GM19438 (cell line): ENCODE results near the gene LTO1.
"Not testable (repeated sequence)": the region's sequence is repeated elsewhere in the genome, so short reads cannot be mapped to it uniquely, and the experiment has no call there.

Experiments used
- ATAC-seq: cut with Tn5 transposase; IDR thresholded peaks from one replicate; pipeline ENCODE4 v1.9.1; 2021; ENCODE audit warnings: low read depth; ENCODE audit not compliant: unreplicated experiment

Gene LTO1

DNA sequence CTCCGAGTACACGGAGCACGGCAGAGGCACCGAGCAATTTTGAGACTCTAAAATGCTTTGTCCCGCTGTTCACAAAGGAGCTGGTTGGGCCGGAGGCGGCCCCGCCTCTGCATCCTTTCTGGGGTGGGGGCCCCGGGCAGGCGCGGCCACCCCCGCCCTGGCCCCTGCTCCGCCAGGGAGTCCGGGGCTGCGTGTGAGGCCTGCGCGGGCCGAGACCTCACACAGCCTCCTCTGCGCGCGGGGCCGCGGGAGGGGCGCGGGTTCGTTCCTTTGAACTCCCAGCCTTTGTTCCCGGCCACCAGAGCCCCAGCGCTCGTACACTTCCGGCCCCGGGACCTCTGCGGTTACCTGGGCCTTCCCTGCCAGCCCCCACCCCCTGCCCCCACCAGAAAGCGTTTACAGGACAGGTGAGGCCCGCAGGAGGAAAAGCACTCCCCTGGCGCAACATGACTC lies 27.1 kb upstream of the LTO1 start:
- no peak for ATAC-seq

GRCh38 chr11:69700278-69701140 lies 25.4 kb upstream of the LTO1 start:
- no peak for ATAC-seq

DNA sequence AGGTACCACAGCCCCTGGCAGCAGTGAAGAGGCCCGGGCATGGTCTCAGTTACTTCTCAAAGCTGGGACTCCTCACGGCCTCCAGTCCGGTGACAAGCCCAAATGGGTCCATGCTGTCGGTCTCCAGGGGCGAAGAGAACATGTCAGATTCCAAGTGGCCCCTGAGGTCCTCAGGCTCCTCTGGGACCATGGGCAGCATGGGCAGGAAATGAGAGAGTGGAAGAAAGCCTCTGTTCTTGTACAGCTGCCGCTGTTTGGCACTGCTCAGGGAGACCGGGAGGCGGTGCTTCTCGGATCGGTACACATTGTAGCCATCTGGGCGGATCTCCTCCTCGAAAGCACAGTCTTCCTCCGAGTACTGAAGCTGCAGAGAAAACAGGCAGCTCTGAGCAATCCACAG lies 24.1 kb upstream of the LTO1 start:
- ATAC-seq: no peak

DNA sequence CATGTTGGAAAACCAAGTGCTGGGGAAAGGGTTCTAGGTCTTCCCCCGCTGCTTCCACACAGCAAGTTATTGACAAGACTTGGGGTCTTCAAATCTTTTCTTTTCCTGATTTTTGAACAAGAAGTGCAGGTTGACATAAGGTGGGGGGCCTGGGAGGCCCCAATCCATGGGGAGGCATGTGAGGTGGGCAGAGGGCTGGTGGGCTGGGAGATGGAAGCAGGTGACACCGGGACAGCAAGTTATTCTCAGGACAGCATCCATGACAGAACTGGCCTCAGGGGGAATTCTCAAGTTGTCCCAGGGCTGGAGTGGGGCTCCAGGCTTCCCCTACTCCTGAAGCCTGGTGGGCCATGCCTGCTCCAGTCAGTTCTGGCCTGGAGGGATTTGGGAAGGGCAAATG lies 23.2 kb upstream of the LTO1 start:
- no peak for ATAC-seq

DNA sequence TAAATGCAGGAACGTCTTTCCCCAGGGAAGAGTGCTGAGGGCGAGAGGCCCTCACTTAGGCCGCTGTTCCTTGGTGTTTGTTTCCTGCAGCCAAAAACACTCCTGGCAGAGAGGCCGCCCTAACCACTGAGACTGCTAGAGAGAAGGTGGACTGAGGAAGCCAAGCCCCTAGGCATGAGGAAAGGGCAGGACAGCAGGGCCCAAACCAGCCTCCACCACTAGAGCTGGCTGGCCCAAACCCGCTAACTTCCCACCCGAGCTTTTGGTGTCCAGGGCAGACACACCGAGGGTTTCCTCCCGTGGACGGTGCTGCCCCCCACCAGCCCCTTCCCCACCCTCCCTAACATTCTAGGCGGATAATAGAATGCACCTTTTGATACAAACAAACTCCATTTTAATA lies 22.7 kb upstream of the LTO1 start:
- no peak for ATAC-seq

DNA sequence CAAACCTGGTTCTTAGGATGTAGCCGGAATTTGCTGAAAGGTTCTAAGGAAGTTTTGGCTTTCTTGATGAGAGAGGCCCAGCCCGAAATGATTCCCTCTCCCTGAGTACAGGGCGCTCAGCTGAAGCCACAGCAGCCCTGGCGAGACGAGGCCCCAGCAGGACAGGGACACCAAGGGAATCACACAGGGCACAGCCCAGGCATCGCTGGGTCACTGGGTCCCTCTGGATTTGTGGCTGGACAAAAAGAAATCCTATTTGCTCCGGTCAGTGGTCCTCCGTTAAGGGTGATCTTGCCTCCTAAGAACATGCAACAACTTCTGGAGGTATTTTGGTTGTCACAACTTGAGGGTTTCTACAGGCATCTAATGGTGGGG lies 22.3 kb upstream of the LTO1 start:
- ATAC-seq: no peak

DNA sequence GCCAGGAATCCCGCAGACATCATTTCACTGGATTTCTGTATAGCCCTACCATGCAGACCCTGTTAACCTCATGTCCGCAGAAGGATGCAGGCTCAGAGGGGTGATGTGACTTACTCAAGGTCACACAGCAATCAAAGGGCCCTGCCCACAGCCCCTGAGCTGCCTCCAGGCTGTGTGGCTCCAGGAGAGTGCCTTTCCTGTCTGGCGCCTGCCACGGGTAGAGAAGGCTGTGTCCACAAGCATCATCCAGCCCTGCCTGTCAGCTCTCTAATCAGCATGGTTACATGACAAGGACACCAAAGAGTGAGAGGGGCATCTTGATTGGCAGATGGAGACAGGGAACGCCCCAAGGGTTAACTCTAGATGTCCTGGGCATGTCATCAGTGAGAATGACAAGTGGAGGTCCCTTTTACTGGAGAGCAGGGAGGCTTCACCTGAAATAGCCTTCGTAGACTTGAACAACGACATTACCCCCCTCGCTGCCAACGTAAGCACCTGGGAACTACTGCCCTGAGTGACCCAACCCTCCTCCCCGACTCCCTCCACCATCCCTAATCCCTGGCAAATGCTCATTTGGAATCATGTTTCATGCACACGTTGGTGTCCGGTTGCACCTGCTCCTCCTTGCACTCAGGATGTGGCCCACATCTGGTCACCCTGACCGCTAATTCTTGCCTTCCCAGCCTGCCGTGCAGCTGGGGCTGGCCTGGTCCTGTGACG lies 21.8 kb upstream of the LTO1 start:
- ATAC-seq: no peak

GRCh38 chr11:69695995-69696394 lies 20.8 kb upstream of the LTO1 start:
- ATAC-seq: not testable (repeated sequence)

- ATAC-seq: no peak
Measured at GRCh38 chr11:69695581-69695980, 20.4 kb upstream of the LTO1 start.

GRCh38 chr11:69694781-69695180 lies 19.6 kb upstream of the LTO1 start:
- no peak for ATAC-seq

- ATAC-seq: no peak
Measured at GRCh38 chr11:69692422-69692821, 17.3 kb upstream of the LTO1 start.

- ATAC-seq: no peak
Measured at GRCh38 chr11:69691463-69691862, 16.3 kb upstream of the LTO1 start.

DNA sequence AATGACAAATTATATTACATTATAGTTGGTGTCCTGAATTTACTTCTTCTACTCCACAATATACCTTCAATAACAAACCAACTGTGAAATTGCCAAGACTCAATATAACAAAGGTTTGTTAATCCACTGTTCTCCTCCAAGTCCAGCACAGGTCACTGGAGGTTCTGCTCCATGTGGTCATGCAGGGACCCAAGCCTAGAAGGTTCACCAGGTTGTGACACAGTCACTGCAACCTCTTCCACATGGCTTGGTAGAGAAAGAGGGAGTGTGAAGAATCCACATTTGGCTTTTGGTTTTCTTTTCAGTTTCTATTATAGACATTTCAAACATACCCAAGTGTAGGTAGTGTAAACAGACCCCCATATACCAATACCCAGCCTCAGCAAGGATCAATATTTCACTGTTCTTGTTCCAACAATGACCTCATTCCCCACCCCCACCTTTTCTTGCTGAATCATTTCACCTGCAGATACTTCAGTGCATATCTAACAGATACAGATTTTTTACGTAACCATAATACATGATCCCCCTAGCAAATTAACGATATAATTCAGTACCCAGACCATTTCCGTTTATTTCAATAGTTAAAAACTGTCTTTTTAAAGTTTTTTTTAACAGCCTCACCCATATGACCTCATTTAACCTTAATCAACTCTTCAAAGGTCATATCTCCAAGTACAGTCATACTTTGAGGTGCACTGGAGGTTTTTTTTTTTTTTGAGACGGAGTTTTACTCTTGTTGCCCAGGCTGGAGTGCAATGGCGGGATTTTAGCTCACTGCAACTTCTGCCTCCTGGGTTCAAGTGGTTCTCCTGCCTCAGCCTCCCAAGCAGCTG lies 14.5 kb upstream of the LTO1 start:
- no peak for ATAC-seq

GRCh38 chr11:69687969-69688771 lies 13.0 kb upstream of the LTO1 start:
- ATAC-seq: not testable (repeated sequence)

DNA sequence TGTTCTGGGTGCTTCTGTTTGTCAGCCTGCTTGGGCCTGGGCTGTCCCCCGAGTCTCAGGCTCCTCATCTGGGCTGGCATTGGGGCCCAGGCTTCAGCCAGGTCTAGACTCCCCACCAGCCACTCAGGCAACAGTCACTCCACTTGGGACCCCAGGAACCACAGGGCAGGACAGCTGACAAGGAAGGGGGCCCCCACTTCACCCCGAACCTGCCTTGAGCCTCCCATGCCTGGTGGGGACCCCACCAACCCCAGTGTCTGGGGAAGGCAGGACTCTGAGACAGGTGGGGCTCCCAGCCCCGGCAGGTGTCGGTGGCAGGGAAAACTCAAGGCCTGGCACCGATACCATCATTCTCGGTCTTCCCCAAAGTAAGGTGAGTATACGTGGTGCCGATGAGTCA lies 11.7 kb upstream of the LTO1 start:
- no peak for ATAC-seq

GRCh38 chr11:69686452-69686851 lies 11.3 kb upstream of the LTO1 start:
- ATAC-seq: no peak

DNA sequence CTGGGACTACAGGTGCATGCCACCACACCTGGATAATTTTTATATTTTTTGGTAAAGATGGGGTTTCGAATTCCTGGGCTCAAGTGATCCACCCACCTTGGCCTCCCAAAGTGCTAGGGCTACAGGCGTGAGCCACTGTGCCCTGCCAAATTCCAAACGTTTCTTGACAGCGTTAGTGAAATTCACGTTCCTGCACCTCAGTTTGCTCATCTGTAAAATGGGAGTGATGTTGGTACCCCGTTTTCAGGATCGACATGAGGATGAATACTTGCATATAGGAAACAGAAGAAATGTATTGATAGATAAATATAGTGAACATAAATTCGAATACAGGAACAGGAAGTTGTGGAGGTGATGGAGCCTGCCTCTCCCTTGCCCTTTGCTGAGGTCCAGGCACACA lies 10.2 kb upstream of the LTO1 start:
- ATAC-seq: no peak

DNA sequence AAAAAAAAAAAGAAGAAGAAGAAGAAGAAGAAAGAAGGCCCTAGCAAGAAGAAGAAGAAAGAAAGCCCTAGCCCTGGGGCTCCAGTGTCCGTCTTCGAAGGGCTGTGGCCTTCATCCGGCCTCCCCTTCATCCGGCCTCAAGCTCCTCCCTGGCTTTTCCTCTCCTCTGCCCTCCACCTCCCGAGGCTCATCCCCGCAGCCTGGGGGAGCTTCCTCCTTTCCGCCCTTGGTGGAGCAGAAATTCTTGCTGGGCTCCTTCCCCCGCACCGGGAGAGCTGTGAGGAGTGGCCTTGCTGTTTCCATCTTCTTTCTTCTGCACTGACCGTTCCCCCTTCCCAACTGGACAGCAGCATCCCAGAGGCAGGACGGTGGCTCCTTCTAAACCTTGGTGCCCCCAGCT lies 9.5 kb upstream of the LTO1 start:
- no peak for ATAC-seq

- ATAC-seq: no peak
Measured at GRCh38 chr11:69683764-69684333, 8.7 kb upstream of the LTO1 start.
